Inflammatory macrophage treated with lipopolysaccharide for 1 hour (primary cell): Measurements from ENCODE around the gene SENP1.
A peak's percentile ranks its signal among the peaks of the same experiment; 100 is the strongest.

Experiments
- DNase-seq, 2 donors: peaks; one replicate each; pipeline ENCODE4 v3.0.0-alpha.2; 2020 to 2022

Gene SENP1

DNA sequence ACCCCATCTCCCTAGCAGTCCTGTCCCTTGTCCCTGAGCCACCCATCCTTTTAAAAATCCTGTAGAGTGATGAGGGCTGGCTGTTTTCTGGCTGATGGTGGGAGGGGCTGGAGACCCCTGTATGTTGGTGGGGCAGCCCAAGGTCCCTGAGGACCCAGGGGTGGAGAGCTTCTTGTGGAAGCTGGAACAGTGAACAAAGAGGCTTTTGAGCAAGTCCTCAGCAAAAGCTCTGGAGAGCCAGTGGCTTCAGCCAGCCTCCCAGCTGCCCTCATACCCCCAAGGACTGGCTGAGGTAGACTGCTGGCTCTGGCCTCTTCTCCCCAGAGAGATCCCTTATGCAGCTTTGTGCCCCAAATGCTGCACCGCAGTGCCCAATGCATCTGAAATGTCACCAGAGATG is 72.4 kb downstream of the SENP1 start:
- DNase-seq = no peak

DNA sequence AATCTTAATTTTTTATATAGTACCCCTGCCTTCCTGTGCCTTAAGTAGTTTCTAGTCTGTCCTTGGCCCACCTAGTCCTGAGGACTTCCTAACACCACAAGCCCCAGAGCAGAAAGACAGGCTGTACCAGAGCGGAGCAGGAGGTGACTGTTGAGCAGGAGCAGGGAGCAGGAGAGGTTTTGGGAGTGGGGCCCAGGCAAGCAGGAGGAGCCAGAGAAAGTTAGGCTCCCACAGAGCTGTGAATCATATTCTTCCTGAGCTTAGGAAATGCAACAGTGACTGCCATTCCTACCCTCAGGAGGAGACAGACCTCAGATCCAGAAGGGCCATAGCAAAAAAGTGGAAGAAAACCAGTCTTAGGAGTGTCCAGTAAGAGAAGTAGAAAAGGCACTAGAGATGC is 73.3 kb downstream of the SENP1 start:
- no peak for DNase-seq

DNA sequence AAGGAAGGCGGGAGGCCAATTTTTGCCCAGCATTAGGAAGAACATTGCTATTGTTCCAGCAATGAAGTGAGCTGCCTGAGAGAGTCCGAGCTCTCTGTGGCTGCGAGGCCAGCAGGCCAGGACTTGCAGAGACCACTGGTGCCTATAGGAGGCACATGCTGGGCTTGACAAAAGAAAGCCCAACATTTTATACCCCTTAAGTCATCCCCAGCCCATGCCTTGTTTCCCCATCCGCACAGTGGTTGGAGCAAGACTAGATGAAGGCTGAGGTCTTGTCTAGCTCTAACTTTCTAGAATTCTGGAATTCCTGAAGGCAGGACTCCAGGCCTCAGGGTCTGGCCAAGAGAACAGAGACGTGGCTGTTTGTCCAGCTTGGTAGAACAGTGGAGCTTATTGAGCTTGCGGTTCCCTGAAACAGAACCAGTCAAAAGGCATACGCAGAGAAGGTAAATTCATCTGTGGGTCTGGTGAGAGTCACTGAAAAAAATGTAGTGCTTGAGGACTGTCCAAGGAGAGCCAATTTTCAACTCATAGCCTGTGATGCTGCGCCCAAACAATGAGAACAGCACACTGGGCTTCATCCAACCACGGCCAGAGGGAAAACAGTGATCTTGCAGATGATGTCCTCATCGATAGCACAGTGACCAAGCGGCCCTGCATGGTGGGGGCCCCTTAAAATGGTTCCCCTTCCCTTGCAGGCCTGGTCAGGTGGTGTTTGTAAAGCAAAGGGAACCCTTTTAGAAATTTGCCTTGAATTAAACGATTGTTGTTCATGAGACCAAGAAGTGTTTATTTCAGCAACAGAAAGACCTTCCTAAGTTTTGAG is 74.5 kb downstream of the SENP1 start:
- DNase-seq = no peak

DNA sequence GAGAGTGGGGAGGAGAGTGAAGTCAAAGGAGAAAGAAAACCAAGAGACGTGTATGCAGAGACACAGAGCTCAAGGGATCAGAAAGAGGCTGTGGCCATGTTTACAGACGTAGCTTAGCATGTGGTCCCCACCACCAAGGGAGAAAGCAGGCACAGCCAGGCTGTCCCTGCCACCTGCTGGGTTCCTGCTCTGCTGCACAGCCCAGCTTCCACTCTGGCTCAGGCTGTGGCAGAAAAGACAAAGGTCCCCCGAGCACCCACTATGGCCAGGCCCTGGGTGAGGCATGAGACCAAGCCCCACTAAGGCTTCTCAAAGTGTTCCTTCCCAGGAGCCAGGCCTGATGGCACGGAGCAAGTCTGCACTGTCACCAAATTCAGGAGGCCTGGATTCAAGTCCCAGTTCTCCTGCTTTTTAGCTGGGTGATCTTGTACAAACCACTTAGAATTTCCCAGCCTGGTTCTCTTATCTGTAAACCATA is 75.7 kb downstream of the SENP1 start:
- DNase-seq = no peak

DNA sequence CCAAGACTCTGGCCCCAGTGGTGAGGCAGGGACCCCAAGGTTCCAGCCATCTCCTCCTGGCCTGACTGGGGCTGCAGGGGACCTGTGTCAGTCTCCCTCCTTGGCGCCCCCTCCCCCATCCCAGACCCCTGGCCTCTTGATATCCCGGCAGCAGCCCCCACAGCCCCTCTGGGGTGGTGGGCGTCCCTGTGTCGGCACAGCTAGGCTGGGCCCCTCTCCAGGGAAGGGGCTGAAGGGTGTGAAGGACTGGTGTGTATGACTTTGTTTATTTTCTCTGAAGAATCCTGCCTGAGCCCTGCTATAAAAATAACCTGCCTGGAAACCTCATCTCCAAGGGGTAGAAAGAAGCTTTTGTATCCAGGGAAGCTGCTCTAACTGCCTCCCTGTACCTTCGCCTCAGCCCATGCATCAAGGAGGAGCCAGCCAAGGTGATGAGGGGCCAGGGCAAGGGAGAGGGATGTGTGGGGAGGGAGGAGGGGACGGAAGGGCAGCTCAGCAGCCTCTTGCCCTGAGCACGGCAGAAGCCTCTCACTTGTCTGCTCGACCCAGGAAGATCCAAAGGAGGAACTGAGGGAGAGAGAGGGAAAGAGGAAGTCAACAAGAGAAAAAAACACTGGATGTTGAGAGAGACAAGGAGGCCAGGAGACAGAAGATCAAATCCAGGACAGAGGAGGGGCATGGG is 76.2 kb downstream of the SENP1 start:
- peak; percentile 4 to 20 for DNase-seq

DNA sequence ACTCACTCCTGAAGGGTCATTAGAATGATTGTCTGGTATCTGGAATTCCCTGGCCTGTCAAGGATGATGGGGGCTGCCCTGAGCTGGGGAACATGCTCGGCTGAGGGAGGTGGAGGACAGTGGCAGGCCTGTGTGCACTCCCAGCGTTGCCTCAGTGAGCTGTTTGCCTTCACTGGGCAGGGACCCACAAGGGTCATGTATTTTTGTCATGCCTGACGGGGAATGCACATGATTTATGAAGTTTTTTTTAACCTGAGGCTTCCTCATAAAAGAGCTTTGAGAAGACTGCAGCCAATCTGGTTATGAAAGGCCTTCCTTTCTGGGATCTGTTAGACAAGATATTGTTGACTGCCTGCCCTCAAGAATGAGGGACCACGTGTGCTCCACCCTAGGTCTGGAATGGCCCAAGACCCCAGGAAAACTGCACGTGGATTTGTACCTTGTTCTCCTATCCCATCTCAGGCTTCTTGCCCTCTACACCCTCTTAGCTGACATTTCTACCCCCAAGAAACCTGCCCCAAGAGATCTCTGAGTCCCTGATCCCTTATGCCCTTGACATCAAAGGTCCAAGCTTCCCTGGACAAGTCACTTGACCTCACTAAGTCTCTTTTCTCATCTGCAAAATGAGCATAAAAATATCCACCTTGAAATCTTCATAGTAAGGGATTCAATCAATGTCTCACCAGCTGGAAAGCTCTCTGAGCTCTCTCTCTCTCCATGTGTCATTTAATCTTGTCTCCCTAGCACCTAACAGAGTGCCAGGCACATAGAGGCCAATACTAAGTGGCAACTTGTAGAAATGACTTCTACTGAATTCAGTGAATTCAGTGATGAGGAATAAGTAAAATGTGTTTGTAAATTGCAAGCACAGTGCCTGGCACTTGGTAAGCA is 77.1 kb downstream of the SENP1 start:
- no peak for DNase-seq

DNA sequence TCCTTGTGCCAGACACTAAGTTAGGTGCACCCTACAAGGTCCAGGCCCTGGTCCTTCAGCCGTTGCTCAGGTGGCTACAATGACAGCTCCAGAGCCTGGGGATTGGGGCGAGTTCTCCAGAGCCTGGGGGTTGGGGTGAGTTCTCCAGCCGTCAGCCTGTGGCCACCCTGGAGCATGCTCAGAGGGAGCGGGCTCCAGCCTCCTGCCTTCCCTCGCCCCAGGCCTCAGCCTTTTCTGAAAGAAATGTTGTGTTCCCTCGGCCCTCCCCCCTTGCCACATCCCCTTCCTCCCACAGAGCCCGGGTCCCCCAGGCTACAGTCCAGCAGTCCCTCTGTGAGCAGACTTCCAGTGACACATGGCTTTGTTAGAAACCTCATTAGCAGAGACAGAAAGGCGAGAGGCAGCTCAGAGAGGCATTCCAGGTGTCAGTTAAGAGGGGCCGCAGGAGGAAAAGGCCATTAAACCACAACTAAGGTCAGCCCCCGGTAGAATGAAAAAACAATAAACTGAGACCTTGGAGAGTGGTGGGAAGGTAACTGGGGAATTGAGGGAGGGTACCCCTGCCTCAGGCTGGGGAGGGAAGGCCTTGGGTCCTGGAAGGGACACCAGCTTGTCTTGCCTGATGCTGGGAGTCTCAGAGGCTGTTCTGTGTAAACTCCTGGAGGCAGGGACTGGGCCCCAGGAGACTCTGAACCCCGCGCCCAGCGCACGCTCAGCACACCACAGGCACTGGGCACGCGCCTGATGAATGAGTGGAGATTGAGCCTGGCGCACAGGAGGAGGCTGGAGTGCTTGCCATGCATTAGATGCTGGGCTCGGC is 78.5 kb downstream of the SENP1 start:
- DNase-seq = no peak

DNA sequence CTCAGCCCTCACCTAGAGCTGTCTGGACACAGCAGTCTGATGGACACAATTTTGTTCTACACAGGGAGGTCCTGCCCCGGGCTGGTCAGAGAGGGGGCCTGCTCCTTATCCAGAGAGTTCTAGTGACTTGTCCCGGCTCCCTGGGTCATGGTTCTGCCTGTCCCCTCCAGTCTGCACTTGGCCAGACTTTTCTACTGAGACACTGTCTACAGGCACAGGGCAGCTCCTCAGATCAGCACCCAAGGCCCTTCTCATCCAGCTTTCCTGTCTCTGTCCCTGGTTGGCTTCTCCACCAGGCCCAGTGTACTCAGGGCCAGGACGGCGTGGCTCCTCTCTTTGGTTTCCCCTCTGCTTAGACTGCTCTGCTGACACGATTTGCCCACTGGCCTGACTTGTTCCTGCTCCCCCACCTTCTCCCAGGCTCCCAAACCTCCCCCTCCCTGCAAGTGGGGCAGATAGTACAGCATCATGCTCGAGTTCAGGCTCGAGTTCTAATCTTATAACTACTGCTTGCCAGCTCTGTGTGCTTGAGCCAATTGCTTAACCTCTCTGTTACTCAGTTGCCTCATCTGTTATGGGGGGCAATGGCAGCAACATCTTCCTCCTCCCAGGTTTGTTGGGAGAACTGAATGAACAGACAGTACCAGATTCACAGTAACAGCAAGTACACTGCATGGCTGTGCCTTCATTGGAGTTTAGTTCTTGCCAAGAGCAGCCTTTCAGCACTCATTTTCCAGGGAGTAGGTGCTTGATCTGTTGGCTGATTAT is 79.6 kb downstream of the SENP1 start:
- no peak for DNase-seq

DNA sequence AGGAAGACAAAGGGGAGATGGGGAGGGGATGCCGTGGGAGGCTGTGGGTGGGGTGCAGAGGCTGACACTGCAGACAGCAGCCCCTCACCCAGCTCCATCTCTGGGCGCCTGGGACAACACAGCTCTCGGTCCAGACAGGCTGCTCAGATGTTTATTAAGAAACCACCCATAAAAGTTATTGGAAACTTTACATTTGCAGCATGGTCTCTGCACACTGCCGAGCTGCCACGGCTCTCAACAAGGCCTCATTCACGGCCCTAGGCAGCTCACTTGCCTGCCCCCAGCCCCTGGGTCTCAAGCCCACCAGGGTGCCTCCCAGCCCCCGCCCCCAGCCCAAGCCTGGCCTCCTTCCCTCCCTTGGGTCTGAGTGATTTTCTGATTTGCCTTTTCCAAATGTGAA is 80.6 kb downstream of the SENP1 start:
- no peak for DNase-seq

DNA sequence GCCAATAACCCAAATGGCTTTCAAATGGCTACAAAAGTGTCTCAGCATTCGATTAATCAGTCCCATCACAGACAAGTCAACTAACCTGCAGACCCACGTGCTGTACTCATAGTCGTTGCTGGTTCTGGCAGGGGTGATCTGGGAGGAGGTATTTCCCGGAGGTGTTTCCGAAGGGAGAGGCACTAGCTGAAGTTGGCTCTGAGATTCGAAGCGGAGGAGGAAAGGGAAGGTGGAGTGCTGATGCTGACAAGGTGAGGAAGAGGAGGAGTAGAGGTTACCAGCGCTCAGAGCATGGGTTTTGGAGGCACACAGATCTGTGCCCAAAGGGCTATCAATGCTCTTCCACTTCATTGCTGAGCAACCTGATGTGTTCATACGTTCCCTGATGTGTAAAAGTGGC is 81.1 kb downstream of the SENP1 start:
- no peak for DNase-seq

DNA sequence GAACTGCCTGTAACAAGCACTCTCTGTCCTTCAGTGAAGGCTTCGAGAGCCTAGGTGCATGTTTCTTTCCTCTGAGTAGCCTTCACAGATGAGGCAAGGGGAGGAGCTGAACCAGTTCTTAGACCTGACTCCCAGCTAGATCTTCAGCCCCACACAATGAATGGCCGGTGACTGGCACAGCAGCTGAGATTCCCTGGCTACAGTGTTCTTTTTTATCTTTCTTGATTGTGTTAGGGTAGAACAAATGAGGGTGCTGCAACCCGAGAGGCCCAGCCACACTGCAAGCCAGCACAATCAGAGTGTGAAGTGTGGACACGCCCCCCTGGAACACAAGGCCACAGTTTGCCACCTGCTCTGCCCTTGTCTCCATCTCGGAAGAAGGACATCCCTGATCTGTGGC is 82.5 kb downstream of the SENP1 start:
- no peak for DNase-seq

DNA sequence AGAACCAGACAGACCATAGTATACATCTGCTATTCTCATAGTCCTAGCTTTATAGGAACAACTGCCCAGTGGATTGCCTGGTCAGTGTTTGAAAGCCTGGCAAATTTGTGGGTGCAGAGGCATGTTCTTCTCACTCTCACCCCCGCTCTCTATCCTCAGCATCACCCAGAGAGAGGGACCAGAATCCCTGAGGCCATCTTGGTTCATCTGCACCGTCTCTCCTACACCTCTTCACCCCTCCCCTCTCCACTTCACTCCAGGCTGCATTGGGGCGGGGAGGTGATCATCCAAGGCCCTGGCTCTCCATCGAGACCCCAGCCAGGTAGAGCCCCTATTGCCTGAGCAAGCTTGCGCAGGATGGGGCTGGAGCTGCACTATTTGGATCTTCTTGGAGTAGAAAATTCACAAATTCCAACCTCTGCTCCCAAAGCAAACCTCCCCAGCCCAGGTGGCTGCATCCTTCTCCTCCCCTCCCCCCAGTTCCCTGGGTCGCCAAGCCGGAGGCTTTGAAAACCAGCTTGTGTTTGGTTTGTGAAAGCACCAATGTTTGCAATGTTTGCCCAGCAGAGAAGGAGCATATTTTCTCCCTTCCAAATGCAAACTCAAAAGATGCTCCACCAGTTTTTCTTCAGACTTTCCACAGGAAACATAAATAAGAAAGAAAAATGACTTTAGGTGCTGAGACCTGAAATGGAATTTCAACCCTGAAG is 83.0 kb downstream of the SENP1 start:
- DNase-seq = no peak

DNA sequence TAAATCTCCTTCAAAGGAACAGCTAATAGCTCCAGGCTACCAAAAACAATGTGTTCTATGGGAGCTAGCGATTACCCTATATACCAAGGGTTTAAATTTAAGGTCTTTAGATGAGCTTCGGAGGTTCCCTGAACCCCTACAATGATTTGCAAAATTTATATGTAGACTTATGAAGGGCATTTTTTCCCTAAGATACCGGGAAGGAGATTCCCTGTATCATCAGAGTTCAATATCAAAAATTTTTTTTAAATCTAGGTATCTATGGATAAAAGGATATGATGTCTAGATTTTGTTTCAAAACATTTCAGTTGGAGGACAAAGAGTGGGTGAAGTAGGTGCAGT is 83.7 kb downstream of the SENP1 start:
- DNase-seq = no peak

DNA sequence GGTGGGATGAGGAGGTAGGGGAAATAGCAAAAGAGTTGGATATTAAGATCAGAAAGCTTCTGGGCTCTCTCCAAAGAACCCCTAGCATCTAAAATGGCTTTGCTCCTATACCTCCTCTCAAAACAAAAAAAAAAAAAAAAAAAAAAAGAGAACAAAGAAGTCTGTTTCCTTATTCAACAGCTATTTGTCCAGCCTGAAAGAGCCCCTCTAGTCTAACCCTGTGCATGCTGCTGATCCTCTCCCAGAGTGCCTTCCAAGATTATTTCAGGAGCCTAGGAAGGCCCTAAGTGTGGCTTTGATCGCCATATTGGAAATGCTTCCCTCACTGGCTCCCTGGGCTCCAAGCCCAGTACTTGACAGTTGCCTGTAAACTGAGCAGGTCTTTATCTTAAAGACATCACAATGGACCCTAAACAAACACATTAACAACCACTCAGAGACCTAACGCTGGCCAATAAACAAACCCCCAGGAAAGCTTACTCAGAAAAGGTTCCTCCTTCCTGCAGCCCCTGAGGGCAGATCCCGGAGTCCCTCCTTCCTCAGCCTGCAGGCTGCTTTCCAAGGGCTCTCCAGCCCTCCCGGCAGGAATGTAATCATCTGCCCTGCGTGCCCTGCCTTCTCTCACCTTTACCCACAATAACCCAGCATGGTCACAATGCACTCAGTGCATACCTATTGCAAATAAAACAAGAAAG is 84.2 kb downstream of the SENP1 start:
- DNase-seq = no peak

DNA sequence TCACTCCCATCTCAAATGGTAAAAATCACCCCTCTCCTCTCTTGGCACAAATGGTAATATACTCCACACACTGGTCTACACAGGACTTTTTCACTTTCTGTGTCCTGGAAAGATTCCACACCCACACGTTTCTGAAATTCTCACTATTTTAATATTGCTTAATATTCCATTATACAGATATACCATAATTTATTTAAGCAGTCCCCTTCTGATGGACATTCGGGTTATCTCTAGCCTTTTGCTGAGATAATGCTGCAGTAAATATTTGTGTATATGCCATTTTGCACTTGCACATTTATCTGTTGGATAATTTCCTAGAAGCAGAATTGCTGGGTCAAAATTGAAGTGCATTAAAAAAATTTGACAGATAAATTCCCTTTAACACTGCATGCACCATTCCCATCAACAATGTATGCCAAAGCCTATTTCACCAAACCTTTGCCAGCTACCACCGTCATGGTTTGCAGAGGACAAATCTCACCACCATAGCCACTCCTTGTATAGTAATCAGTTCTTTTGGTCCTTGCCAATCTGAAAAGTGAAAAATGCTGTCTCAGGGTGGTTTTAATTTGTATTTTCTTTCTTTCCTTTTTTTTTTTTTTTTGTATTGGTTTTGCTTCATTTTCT is 86.1 kb downstream of the SENP1 start:
- DNase-seq = no peak

DNA sequence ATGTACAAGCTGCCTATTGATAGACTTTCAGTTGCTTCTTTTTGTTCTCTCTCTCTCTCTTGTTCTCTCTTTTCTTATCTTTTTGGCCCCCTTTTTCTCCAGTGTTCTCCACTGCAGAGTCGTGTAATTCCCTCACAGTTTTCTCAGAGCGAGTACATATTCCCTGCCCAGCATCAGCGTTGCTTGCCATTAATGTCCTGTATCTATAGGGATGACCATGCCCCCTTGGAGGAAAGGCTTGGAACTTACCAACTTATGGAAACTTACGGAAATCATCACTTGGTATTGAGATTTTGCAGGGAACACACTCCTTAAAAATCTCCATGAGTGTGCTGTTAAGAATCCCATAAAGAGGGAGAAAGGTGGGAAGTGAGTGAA is 87.3 kb downstream of the SENP1 start:
- DNase-seq = no peak

DNA sequence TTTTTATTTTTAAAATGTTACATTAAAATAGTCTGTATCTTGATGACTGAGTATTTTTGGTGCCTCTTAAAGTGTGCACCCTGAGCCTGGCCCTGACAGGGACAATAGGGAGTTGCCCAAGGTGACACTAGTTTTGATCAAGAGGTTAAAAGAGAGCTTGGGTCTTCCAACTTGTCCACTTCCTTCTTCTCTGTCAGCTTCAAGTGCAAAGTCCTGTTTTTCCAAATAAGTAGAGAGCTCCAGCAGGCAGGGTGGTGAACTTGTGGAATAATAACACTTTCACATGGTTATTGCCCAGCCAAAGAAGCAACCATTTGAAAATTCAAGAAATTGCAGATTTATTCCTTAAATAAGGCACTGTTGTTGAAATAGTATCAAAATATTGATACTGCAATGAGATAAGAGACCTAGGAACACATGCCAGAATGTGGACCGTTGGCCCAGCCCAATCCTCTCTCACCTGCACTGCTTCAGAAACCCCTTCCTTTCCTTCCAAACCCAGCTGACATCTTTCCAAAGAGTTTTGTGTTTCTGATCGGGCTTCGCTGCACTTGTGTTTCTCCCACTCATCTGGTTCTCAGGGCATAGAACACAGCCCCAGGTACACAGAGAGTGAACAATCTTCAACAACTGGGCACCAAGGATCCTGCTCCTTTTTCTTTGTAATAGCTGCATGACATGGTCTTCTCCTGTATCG is 87.8 kb downstream of the SENP1 start:
- DNase-seq = no peak

DNA sequence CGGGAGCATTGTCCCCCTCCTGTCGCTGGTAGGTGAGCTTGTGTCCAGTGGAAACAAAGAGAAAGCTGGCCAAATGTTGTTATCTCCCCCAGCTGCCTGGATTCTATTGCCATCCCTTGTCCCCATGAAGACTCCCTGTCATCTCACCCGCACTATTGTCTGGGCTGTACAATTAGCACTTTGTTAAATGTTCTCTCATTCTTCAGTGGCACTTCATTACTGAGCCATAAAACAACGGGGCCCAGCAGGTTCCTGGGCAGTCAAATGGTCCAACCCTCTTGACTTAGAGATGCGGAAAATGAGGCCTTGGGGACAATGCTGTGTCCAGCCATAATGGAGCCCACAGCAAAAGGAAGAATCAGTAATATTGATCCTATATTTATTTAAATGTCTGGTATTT is 88.4 kb downstream of the SENP1 start:
- no peak for DNase-seq

DNA sequence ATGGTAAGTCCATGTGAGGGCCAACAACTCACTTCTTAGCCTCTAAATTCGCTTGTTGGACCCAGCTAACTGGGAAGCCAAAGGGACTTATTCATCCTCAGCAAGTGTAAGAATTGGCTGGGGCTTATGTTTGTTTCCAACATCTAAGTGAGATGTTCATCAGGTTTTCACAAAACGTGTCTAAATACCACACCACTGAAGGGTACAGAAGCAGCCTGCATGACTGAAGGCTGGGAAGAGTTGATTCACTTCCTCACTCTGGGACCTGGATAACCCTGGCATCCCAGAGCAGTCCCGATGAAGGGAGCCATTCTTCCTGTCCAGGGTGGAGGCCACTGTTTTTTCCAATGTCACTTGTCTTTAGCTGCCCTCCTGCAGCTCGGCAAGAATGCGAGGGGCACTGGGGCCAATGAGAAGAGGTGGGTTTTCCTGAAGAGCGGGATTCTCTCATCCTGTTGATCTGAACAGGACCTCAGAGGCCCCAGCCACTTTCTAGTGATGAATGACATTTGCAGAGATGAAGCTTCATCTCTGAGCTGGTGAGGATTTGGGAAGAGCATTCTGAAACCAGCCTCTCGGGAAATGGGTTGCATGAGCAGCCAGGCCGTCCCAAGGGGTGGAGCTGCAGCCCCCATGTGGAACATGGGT is 89.4 kb downstream of the SENP1 start:
- DNase-seq = no peak
